Activated naive CD8-positive, alpha-beta T cell treated with anti-CD3 and anti-CD28 coated beads, Interleukin-2, amount 10 ng/mL, durations not matched to agents 7 days and 5 days (primary cell): ENCODE data around the gene ACP7. TPM values are rescaled to one million over a fixed set of nuclear protein-coding genes. Genes with fewer than 3 reads are reported as not detected.
A peak's percentile ranks its signal among the peaks of the same experiment; 100 is the strongest.

Source experiments
- ATAC-seq: fragments of 150-1000 bp; cut with Tn5 transposase; one replicate; pipeline ENCODE4 v1.10.0; 2021; ENCODE audit warnings: low read depth, moderate library complexity
- POLR2A ChIA-PET: fragments of 350-600 bp; sonication (Branson Sonifier 250); formaldehyde crosslinking; loops from one replicate; lab custom pipeline; 2021; ENCODE audit warnings: antibody characterized with exemption; lab: Charles Lee
- DNase-seq: peaks from one replicate; pipeline ENCODE4 v3.0.0; 2021
- H3K27ac Mint-ChIP-seq: one replicate; pipeline ENCODE4 v1.8.0; 2022; ENCODE audit warnings: mild to moderate bottlenecking, mixed read lengths
- H3K27me3 Mint-ChIP-seq: one replicate; pipeline ENCODE4 v1.8.0; 2022; ENCODE audit warnings: mild to moderate bottlenecking, moderate library complexity, mixed read lengths
- H3K36me3 Mint-ChIP-seq: one replicate; pipeline ENCODE4 v1.8.0; 2021; ENCODE audit warnings: mild to moderate bottlenecking, mixed read lengths
- H3K4me1 Mint-ChIP-seq: one replicate; pipeline ENCODE4 v1.8.0; 2021; ENCODE audit warnings: mixed read lengths
- H3K4me3 Mint-ChIP-seq: one replicate; pipeline ENCODE4 v1.8.0; 2022; ENCODE audit warnings: mild to moderate bottlenecking, moderate library complexity, mixed read lengths
- H3K9me3 Mint-ChIP-seq: one replicate; pipeline ENCODE4 v1.8.0; 2021; ENCODE audit warnings: mixed read lengths
- total RNA-seq, 2 experiments: library from RNA; stranded (reverse); gene quantifications; one replicate each; pipeline ENCODE4 v1.2.3, GENCODE V29; 2021

Gene ACP7
- total RNA-seq, 2 experiments from 2014 or later = not detected

- Mint-ChIP-seq H3K36me3 (no peaks in the 10 kb centered on the region), H3K27ac (peak overlapping the region; percentile 72), H3K9me3 (no peaks in the 10 kb centered on the region), H3K4me1 (peaks cover 11% of the 10 kb centered on the region), H3K4me3 (no peak overlapping the region), H3K27me3 (no peaks in the 10 kb centered on the region)
- POLR2A ChIA-PET = no interaction called here
- DNase-seq (no peak), ATAC-seq (no peak)
Observed at GRCh38 chr19:39155741-39156140, 71.6 kb downstream of the ACP7 start.

GRCh38 chr19:39156326-39157230 is 72.4 kb downstream of the ACP7 start:
- POLR2A ChIA-PET = no interaction called here
- Mint-ChIP-seq H3K4me1 (peaks cover 11% of the 10 kb centered on the region), H3K4me3 (no peak overlapping the region), H3K27ac (no peak overlapping the region), H3K36me3 (no peaks in the 10 kb centered on the region), H3K9me3 (no peaks in the 10 kb centered on the region), H3K27me3 (no peaks in the 10 kb centered on the region)
- no peak for DNase-seq
- no peak for ATAC-seq

- ATAC-seq (no peak), DNase-seq (no peak)
- Mint-ChIP-seq H3K4me1 (peaks cover 11% of the 10 kb centered on the region), H3K9me3 (no peaks in the 10 kb centered on the region), H3K27me3 (no peaks in the 10 kb centered on the region), H3K36me3 (no peaks in the 10 kb centered on the region), H3K27ac (no peak overlapping the region), H3K4me3 (no peak overlapping the region)
- POLR2A ChIA-PET = no interaction called here
Observed at GRCh38 chr19:39157275-39157996, 73.3 kb downstream of the ACP7 start.

- Mint-ChIP-seq H3K9me3 (no peaks in the 10 kb centered on the region), H3K27ac (no peak overlapping the region)
Observed at GRCh38 chr19:39157997-39158389, 73.8 kb downstream of the ACP7 start.

GRCh38 chr19:39158646-39159260 is 74.6 kb downstream of the ACP7 start:
- H3K4me3 Mint-ChIP-seq = no peak overlapping the region
- H3K4me1 Mint-ChIP-seq = peaks cover 16% of the 10 kb centered on the region
- DNase-seq = no peak
- POLR2A ChIA-PET = no interaction called here
- no peaks in the 10 kb centered on the region for H3K27me3 Mint-ChIP-seq
- no peaks in the 10 kb centered on the region for H3K36me3 Mint-ChIP-seq
- no peak for ATAC-seq
- no peak overlapping the region for H3K27ac Mint-ChIP-seq
- no peaks in the 10 kb centered on the region for H3K9me3 Mint-ChIP-seq

More at GRCh38 chr19:39157997-39158389, 73.8 kb downstream of the ACP7 start:
- no peaks in the 10 kb centered on the region for H3K36me3 Mint-ChIP-seq
- no peak overlapping the region for H3K4me3 Mint-ChIP-seq
- ATAC-seq (no peak), DNase-seq (no peak)
- peaks cover 16% of the 10 kb centered on the region for H3K4me1 Mint-ChIP-seq
- no peaks in the 10 kb centered on the region for H3K27me3 Mint-ChIP-seq
- POLR2A ChIA-PET = no interaction called here

- Mint-ChIP-seq H3K4me1 (peaks cover 16% of the 10 kb centered on the region), H3K9me3 (no peaks in the 10 kb centered on the region), H3K4me3 (no peak overlapping the region), H3K36me3 (no peaks in the 10 kb centered on the region), H3K27ac (no peak overlapping the region), H3K27me3 (no peaks in the 10 kb centered on the region)
- POLR2A ChIA-PET = no interaction called here
- DNase-seq (no peak), ATAC-seq (no peak)
Observed at GRCh38 chr19:39160523-39160861, 76.3 kb downstream of the ACP7 start.

Other genes starting within 250 kb of the ACP7 start
- 100 to 1,000 TPM; 441 to 455 TPM for gene HNRNPL, start 234.4 kb upstream of the ACP7 start, total RNA-seq
- gene RINL, start 206.1 kb upstream of the ACP7 start, total RNA-seq = 10 to 100 TPM; 71.3 to 74.2 TPM
- gene SIRT2, start 184.8 kb upstream of the ACP7 start, total RNA-seq = 10 to 100 TPM; 46.6 to 49.1 TPM
- gene NFKBIB, start 184.4 kb upstream of the ACP7 start, total RNA-seq = 10 to 100 TPM; 30.0 to 31.1 TPM
- gene CCER2, start 172.2 kb upstream of the ACP7 start, total RNA-seq = 1 to 10 TPM in 1 of 2 experiments, under 1 TPM in 1; 0.88 to 1.3 TPM
- gene SARS2, start 153.6 kb upstream of the ACP7 start, total RNA-seq = 10 to 100 TPM; 35.6 to 40.7 TPM
- 10 to 100 TPM; 36.7 to 47.5 TPM for gene MRPS12, start 153.4 kb upstream of the ACP7 start, total RNA-seq
- gene FBXO17, start 108.6 kb upstream of the ACP7 start, total RNA-seq = not detected
- gene FBXO27, start 51.8 kb upstream of the ACP7 start, total RNA-seq = not detected
- 10 to 100 TPM; 16.1 to 17.1 TPM for gene PAK4, start 41.4 kb downstream of the ACP7 start, total RNA-seq
- not detected for gene NCCRP1, start 112.6 kb downstream of the ACP7 start, total RNA-seq
- gene SYCN, start 119.9 kb downstream of the ACP7 start, total RNA-seq = not detected
- gene IFNL3, start 160.6 kb downstream of the ACP7 start, total RNA-seq = not detected
- not detected for gene IFNL4, start 164.5 kb downstream of the ACP7 start, total RNA-seq
- gene IFNL2, start 184.0 kb downstream of the ACP7 start, total RNA-seq = not detected
- gene IFNL1, start 212.0 kb downstream of the ACP7 start, total RNA-seq = not detected
- gene LRFN1, start 236.5 kb downstream of the ACP7 start, total RNA-seq = 1 to 10 TPM; 9.2 to 9.4 TPM